ENCODE results near the gene TH. TPM values are rescaled to one million over a fixed set of nuclear protein-coding genes. Genes with fewer than 3 reads are reported as not detected.
"Not testable (repeated sequence)": the region's sequence is repeated elsewhere in the genome, so short reads cannot be mapped to it uniquely, and the experiment has no call there.

The TH gene
- total RNA-seq, 2 donors from 2014 or later = not detected

DNA sequence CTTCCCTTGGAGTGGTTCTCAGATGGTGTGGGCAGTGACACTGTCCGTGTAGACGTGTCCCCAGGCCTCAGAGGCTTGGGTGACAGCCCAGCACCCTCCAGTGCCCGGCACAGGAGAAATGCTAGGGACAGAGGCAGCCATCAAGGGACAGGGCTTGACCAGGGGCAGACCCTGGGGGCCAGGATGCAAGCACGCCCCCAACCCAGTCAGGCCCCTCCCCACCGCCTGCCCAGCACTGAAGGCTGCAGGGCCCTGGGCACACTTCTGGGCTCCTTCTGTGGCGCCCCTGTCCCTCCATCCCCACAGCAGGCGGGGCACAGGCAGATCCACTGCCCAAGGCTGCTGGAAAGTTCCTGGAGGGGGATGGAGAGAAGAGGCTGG lies 43.5 kb downstream of the TH start:
- DNase-seq (ENCODE audit: low spot score) (no peak), ATAC-seq (ENCODE audit: insufficient number of reproducible peaks, low FRiP score, low read depth) (no peak)
- H3K36me3 ChIP-seq = no peaks in the 10 kb centered on the region
- H3K4me3 ChIP-seq = no peak overlapping the region
- TF ChIP-seq CTCF (IDR thresholded peaks at IDR 0.05) = no peak
- no peak overlapping the region for H3K27ac ChIP-seq
- no peaks in the 10 kb centered on the region for H3K4me1 ChIP-seq (ENCODE audit: control insufficient read depth in 1 of 2, low read depth in 2 of 2)
- H3K9me3 ChIP-seq = no peaks in the 10 kb centered on the region
- no peaks in the 10 kb centered on the region for H3K27me3 ChIP-seq (replicated peaks; ENCODE audit: insufficient read depth)

- Histone ChIP-seq H3K4me3 (no peak overlapping the region), H3K9me3 (no peaks in the 10 kb centered on the region), H3K36me3 (no peaks in the 10 kb centered on the region), H3K27me3 (replicated peaks; ENCODE audit: insufficient read depth) (no peaks in the 10 kb centered on the region), H3K27ac (no peak overlapping the region), H3K4me1 (ENCODE audit: control insufficient read depth in 1 of 2, low read depth in 2 of 2) (no peaks in the 10 kb centered on the region)
- ATAC-seq (ENCODE audit: insufficient number of reproducible peaks, low FRiP score, low read depth) (no peak), DNase-seq (ENCODE audit: low spot score) (no peak)
- TF ChIP-seq CTCF (IDR thresholded peaks at IDR 0.05) = no peak
These were observed 44.0 kb downstream of the TH start for GRCh38 chr11:2127482-2128129.

- no peak for DNase-seq (ENCODE audit: low spot score)
- H3K4me3 ChIP-seq = no peak overlapping the region
- ATAC-seq (ENCODE audit: insufficient number of reproducible peaks, low FRiP score, low read depth) = no peak
- no peaks in the 10 kb centered on the region for H3K36me3 ChIP-seq
- no peaks in the 10 kb centered on the region for H3K4me1 ChIP-seq (ENCODE audit: control insufficient read depth in 1 of 2, low read depth in 2 of 2)
- TF ChIP-seq CTCF (IDR thresholded peaks at IDR 0.05) = no peak
- no peaks in the 10 kb centered on the region for H3K9me3 ChIP-seq
- no peak overlapping the region for H3K27ac ChIP-seq
- H3K27me3 ChIP-seq (replicated peaks; ENCODE audit: insufficient read depth) = no peaks in the 10 kb centered on the region
These were observed 45.0 kb downstream of the TH start for GRCh38 chr11:2126520-2127085.

GRCh38 chr11:2124736-2125484 lies 46.7 kb downstream of the TH start:
- not testable (repeated sequence) for ATAC-seq (ENCODE audit: insufficient number of reproducible peaks, low FRiP score, low read depth)

GRCh38 chr11:2123628-2123960 lies 48.0 kb downstream of the TH start:
- no peak for ATAC-seq (ENCODE audit: insufficient number of reproducible peaks, low FRiP score, low read depth)
- no peaks in the 10 kb centered on the region for H3K9me3 ChIP-seq

More at GRCh38 chr11:2124736-2125484, 46.7 kb downstream of the TH start:
- not testable (repeated sequence) for H3K27ac ChIP-seq; H3K27me3 ChIP-seq (replicated peaks; ENCODE audit: insufficient read depth); H3K4me1 ChIP-seq (ENCODE audit: control insufficient read depth in 1 of 2, low read depth in 2 of 2); H3K36me3 ChIP-seq; H3K9me3 ChIP-seq; DNase-seq (ENCODE audit: low spot score); H3K4me3 ChIP-seq

More at GRCh38 chr11:2123628-2123960, 48.0 kb downstream of the TH start:
- DNase-seq (ENCODE audit: low spot score) = no peak
- no peak for TF ChIP-seq CTCF (IDR thresholded peaks at IDR 0.05)
- Histone ChIP-seq H3K27ac (no peak overlapping the region), H3K36me3 (no peaks in the 10 kb centered on the region), H3K4me3 (no peak overlapping the region), H3K27me3 (replicated peaks; ENCODE audit: insufficient read depth) (no peaks in the 10 kb centered on the region), H3K4me1 (ENCODE audit: control insufficient read depth in 1 of 2, low read depth in 2 of 2) (no peaks in the 10 kb centered on the region)

Measured in thoracic aorta (tissue), 2 donors.